HepG2 (cell line): Measurements from ENCODE around the gene TNS1. TPM values are rescaled to one million over a fixed set of nuclear protein-coding genes. Genes with fewer than 3 reads are reported as not detected.
A peak's percentile ranks its signal among the peaks of the same experiment; 100 is the strongest.

Source experiments
- HNRNPLL ChIP-seq: fragments of 200-400 bp; formaldehyde crosslinking; IDR thresholded peaks from 2 replicates; pipeline ENCODE4 v1.6.1; 2017; ENCODE audit warnings: mild to moderate bottlenecking, low read depth, low read length; ENCODE audit not compliant: poor library complexity, severe bottlenecking
- HOXA5 ChIP-seq: sonication (generic); formaldehyde crosslinking; IDR thresholded peaks from 2 replicates; pipeline ENCODE4 v1.4.0; 2020; ENCODE audit warnings: missing genetic modification reagents
- KAT8 ChIP-seq: IDR thresholded peaks from 2 replicates; pipeline ENCODE4 v1.6.1; 2016; ENCODE audit warnings: missing genetic modification reagents, missing compliant biosample characterization
- PHF5A ChIP-seq: IDR thresholded peaks from one replicate; pipeline ENCODE4 v1.6.1; 2018; ENCODE audit warnings: low read depth, missing genetic modification reagents; ENCODE audit not compliant: unreplicated experiment
- SIN3A ChIP-seq: IDR thresholded peaks from 2 replicates; pipeline ENCODE4 v1.6.1; 2011; ENCODE audit warnings: low read depth, mild to moderate bottlenecking, control low read depth, low read length, borderline replicate concordance
- SKIL ChIP-seq: sonication (generic); formaldehyde crosslinking; IDR thresholded peaks from 2 replicates; pipeline ENCODE4 v1.8.0; 2022; ENCODE audit warnings: missing genetic modification reagents, mild to moderate bottlenecking, moderate library complexity, borderline replicate concordance
- SOX6 ChIP-seq, 2 experiments: fragments of 450-650 bp in 1 of 2; sonication (generic) in 1 of 2; formaldehyde crosslinking in 1 of 2; IDR thresholded peaks; 2 replicates each; pipeline versions ENCODE4 v1.4.0 to v1.6.1; 2017 to 2020; ENCODE audit warnings: antibody characterized with exemption in 1 of 2, mild to moderate bottlenecking in 1 of 2, missing genetic modification reagents in 1 of 2
- SRSF1 ChIP-seq: fragments of 200-400 bp; formaldehyde crosslinking; optimal IDR thresholded peaks from 2 replicates; pipeline ENCODE3; 2017; ENCODE audit warnings: mild to moderate bottlenecking, low read depth, low read length, moderate library complexity
- ZBTB21 ChIP-seq: sonication (generic); formaldehyde crosslinking; IDR thresholded peaks from 2 replicates; pipeline ENCODE4 v1.4.0; 2020; ENCODE audit warnings: missing genetic modification reagents
- ZNF574 ChIP-seq: sonication (generic); formaldehyde crosslinking; IDR thresholded peaks from 2 replicates; pipeline ENCODE4 v1.4.0; 2020; ENCODE audit warnings: missing genetic modification reagents
- ZNF670 ChIP-seq: sonication (generic); formaldehyde crosslinking; IDR thresholded peaks from 2 replicates; pipeline ENCODE4 v1.8.0; 2022; ENCODE audit warnings: mild to moderate bottlenecking, missing genetic modification reagents, borderline replicate concordance
- polyA plus RNA-seq, 8 experiments: library from polyadenylated mRNA; depleted of rRNA in 3 of 8; stranded (reverse) in 7 of 8; unstranded in 1 of 8; fragments of >200 nt; fragmentation: Illumina TruSeq in 4 of 8; extraction: Trizol in 4 of 8; gene quantifications; 2 replicates each; pipeline versions ENCODE4 v1.2.1 to v1.2.3, GENCODE V29; 2011 to 2016; ENCODE audit warnings: low read depth in 4 of 8, missing spikeins in 1 of 8, mixed read lengths in 1 of 8; ENCODE audit not compliant: insufficient read depth in 1 of 8
- total RNA-seq, 5 experiments: library from RNA; depleted of rRNA; stranded (reverse); fragments of >200 nt; fragmentation: Illumina TruSeq; extraction: Trizol; gene quantifications; 2 replicates each; pipeline ENCODE4 v1.2.3, GENCODE V29; 2016; ENCODE audit warnings: low read depth in 1 of 5
- TF ChIP-seq, protein P1 (sequence below): sonication (generic); formaldehyde crosslinking; IDR thresholded peaks from 2 replicates; pipeline ENCODE4 v1.4.0; 2020; ENCODE audit warnings: missing genetic modification reagents, borderline replicate concordance

Gene TNS1
- total and polyA plus RNA-seq, 2 of the 13 experiments (the other 11 are each of a cell fraction or from before 2014, with no cell fraction given) = 1.9 to 118 TPM

DNA sequence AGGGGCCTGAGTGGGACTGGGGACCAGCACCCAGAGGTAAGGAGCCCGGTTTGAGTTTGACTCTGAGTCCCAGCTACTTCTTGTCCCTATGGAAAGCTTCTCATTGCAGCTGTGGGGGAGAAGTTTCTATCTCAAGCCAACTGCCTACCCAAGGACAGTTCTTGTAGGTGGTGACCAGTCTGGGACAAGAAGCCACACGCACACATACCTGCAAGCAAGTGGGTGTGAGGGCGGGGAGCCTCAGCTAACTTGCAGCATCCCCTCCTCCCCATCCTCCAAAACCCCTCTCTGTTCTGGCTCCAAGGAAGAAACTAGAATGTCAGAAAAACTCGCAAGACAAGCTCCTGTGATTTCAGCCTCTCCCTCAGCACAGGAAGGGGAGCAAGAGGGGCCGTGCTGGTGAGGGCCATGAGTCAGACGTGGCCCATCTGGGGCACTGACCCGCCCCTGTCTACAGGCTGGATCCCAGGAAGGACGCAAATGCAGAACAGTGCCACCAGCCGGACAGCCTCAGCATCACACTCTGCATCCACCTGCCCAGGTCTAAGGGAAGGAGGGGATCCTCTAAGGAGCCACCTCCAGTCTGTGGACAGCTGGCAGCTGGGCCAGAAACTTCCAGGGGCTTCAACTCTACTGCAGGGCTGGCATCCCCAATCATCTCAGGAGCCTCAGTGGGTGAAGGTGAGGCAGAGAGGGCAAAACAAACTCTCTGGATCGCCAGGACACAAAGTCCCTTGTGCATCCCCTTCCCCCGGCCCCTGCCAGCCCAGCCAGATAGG is 103.4 kb downstream of the TNS1 start (continued):
- TF ChIP-seq ZBTB21 (CRISPR knock-in tag) (no peak), SOX6 (IDR thresholded peaks at IDR 0.05) (no peak), SOX6 (CRISPR knock-in tag; IDR thresholded peaks at IDR 0.05) (no peak), SKIL (CRISPR knock-in tag) (peak; percentile 64; the same call in 1 of the 2 replicates), KAT8 (peak; percentile 69), ZNF670 (CRISPR knock-in tag) (no peak), SRSF1 (no peak), HOXA5 (peak; percentile 39; the same call in 1 of the 2 replicates), SIN3A (peak; percentile 44; the same call in 1 of the 2 replicates), HNRNPLL (no peak), ZNF574 (CRISPR knock-in tag) (peak; percentile 57), PHF5A (peak; percentile 82)
- TF ChIP-seq, protein P1, sequence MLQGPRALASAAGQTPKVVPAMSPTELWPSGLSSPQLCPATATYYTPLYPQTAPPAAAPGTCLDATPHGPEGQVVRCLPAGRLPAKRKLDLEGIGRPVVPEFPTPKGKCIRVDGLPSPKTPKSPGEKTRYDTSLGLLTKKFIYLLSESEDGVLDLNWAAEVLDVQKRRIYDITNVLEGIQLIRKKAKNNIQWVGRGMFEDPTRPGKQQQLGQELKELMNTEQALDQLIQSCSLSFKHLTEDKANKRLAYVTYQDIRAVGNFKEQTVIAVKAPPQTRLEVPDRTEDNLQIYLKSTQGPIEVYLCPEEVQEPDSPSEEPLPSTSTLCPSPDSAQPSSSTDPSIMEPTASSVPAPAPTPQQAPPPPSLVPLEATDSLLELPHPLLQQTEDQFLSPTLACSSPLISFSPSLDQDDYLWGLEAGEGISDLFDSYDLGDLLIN (CRISPR knock-in tag) = no peak
